PC-3 (cell line): ENCODE measurements around the gene TRPM1. TPM values are rescaled to one million over a fixed set of nuclear protein-coding genes. Genes with fewer than 3 reads are reported as not detected.
A peak's percentile ranks its signal among the peaks of the same experiment; 100 is the strongest.

Experiments
- ATAC-seq: fragments of 200-7000 bp; cut with Tn5 transposase; 2 replicates; pipeline ENCODE4 v1.9.1; 2020; ENCODE audit warnings: mild to moderate bottlenecking, moderate library complexity
- BruUV-seq: library from RNA; stranded (reverse); fragments of 400-500 nt; replicated peaks from 2 replicates; lab custom pipeline; 2021; lab: Mats Ljungman, UMichigan
- CTCF ChIA-PET: fragments of 300-600 bp; sonication (Branson Sonifier 250); formaldehyde crosslinking; loops from one replicate; lab custom pipeline; 2022; ENCODE audit warnings: antibody characterized with exemption; lab: Charles Lee
- POLR2A ChIA-PET: fragments of 300-600 bp; sonication (Branson Sonifier 250); formaldehyde crosslinking; loops from one replicate; lab custom pipeline; 2022; ENCODE audit warnings: antibody characterized with exemption; ENCODE audit not compliant: unreplicated experiment; lab: Charles Lee
- DNase-seq: peaks from one replicate; pipeline ENCODE4 v3.0.0-alpha.2; 2015
- H2AFZ ChIP-seq: fragments of 300-600 bp; sonication (generic); 2 replicates; pipeline ENCODE4 v1.6.0; 2016; ENCODE audit warnings: antibody characterized with exemption, low read length
- H3F3A ChIP-seq: fragments of 300-600 bp; sonication (generic); one replicate; pipeline ENCODE4 v1.6.0; 2017; ENCODE audit warnings: antibody characterized with exemption, low read length, control low read depth, mild to moderate bottlenecking; ENCODE audit not compliant: unreplicated experiment
- H3K27ac ChIP-seq: fragments of 300-600 bp; sonication (generic); 2 replicates; pipeline ENCODE4 v1.5.1; 2016; ENCODE audit warnings: mild to moderate bottlenecking, low read length
- H3K27me3 ChIP-seq: fragments of 300-600 bp; sonication (generic); 2 replicates; pipeline ENCODE4 v1.6.1; 2016; ENCODE audit warnings: low read length, mixed read lengths
- H3K36me3 ChIP-seq: fragments of 300-600 bp; sonication (generic); 2 replicates; pipeline ENCODE4 v1.6.1; 2016; ENCODE audit warnings: low read depth, mixed run types, low read length, mixed read lengths
- H3K4me1 ChIP-seq: fragments of 300-600 bp; sonication (generic); 2 replicates; pipeline ENCODE4 v1.5.1; 2016; ENCODE audit warnings: low read length; ENCODE audit not compliant: insufficient read depth
- H3K4me2 ChIP-seq: fragments of 300-600 bp; sonication (generic); 2 replicates; pipeline ENCODE4 v1.6.0; 2016; ENCODE audit warnings: low read length
- H3K4me3 ChIP-seq: fragments of 300-600 bp; sonication (generic); 2 replicates; pipeline ENCODE4 v1.5.1; 2016; ENCODE audit warnings: mild to moderate bottlenecking, low read length, mixed read lengths
- H3K79me2 ChIP-seq: fragments of 300-600 bp; sonication (generic); 2 replicates; pipeline ENCODE4 v1.6.1; 2017; ENCODE audit warnings: low read length, mixed read lengths
- H3K9ac ChIP-seq: fragments of 300-600 bp; sonication (generic); 2 replicates; pipeline ENCODE4 v1.6.0; 2016; ENCODE audit warnings: mild to moderate bottlenecking, low read length
- H3K9me2 ChIP-seq: fragments of 300-600 bp; sonication (generic); replicated peaks from 2 replicates; pipeline ENCODE4 v1.6.1; 2016; ENCODE audit warnings: mixed run types, low read length, mixed read lengths
- H3K9me3 ChIP-seq: fragments of 300-600 bp; sonication (generic); 2 replicates; pipeline ENCODE4 v1.6.1; 2016; ENCODE audit warnings: low read length, mixed read lengths
- H4K20me1 ChIP-seq: fragments of 300-600 bp; sonication (generic); 2 replicates; pipeline ENCODE4 v1.6.1; 2016; ENCODE audit warnings: low read length, mixed read lengths
- EZH2 ChIP-seq: fragments of 300-600 bp; sonication (generic); IDR thresholded peaks from one replicate; pipeline ENCODE4 v1.6.1; 2017; ENCODE audit warnings: antibody characterized with exemption, mild to moderate bottlenecking, low read length; ENCODE audit not compliant: unreplicated experiment
- EZH2phosphoT487 ChIP-seq: fragments of 300-600 bp; sonication (generic); IDR thresholded peaks from 2 replicates; pipeline ENCODE4 v1.6.1; 2018; ENCODE audit warnings: mild to moderate bottlenecking, antibody characterized with exemption, low read length, borderline replicate concordance
- intact Hi-C: fragments of 100-400 bp; cut with micrococcal nuclease; formaldehyde crosslinking; loops from 2 replicates; pipeline ENCODE4 v1.9.0; 2023
- total RNA-seq: library from RNA; depleted of rRNA; stranded (reverse); fragments of >200 nt; gene quantifications from 2 replicates; pipeline ENCODE4 v1.2.3, GENCODE V29; 2014
- TF ChIP-seq, protein P1 (sequence below): fragments of 300-600 bp; sonication (generic); conservative IDR thresholded peaks from 2 replicates; pipeline ENCODE4 v1.5.1; 2017; ENCODE audit warnings: antibody characterized with exemption, low read depth, mild to moderate bottlenecking, low read length

Gene TRPM1
- total RNA-seq, 1 experiment from 2014 or later, result not detected

GRCh38 chr15:30958219-30958618 lies 143.3 kb downstream of the TRPM1 start:
- Histone ChIP-seq H3F3A (no peaks in the 10 kb centered on the region), H3K4me3 (no peak overlapping the region), H3K27me3 (no peaks in the 10 kb centered on the region), H3K79me2 (no peaks in the 10 kb centered on the region), H3K4me2 (no peak overlapping the region), H3K27ac (no peak overlapping the region), H4K20me1 (no peaks in the 10 kb centered on the region), H3K9me2 (no peaks in the 10 kb centered on the region), H3K9ac (no peak overlapping the region), H3K4me1 (peaks cover 16% of the 10 kb centered on the region), H3K9me3 (no peaks in the 10 kb centered on the region), H2AFZ (no peak overlapping the region), H3K36me3 (peaks cover 12% of the 10 kb centered on the region)
- no peak for ATAC-seq
- TF ChIP-seq EZH2 (no peak), EZH2phosphoT487 (no peak)
- TF ChIP-seq, protein P1, sequence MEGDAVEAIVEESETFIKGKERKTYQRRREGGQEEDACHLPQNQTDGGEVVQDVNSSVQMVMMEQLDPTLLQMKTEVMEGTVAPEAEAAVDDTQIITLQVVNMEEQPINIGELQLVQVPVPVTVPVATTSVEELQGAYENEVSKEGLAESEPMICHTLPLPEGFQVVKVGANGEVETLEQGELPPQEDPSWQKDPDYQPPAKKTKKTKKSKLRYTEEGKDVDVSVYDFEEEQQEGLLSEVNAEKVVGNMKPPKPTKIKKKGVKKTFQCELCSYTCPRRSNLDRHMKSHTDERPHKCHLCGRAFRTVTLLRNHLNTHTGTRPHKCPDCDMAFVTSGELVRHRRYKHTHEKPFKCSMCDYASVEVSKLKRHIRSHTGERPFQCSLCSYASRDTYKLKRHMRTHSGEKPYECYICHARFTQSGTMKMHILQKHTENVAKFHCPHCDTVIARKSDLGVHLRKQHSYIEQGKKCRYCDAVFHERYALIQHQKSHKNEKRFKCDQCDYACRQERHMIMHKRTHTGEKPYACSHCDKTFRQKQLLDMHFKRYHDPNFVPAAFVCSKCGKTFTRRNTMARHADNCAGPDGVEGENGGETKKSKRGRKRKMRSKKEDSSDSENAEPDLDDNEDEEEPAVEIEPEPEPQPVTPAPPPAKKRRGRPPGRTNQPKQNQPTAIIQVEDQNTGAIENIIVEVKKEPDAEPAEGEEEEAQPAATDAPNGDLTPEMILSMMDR, result no peak
- intact Hi-C loops, result no loop called here
- ChIA-PET CTCF (no interaction called here), POLR2A (no interaction called here)
- no TSS peak for BruUV-seq
- no peak for DNase-seq

- Histone ChIP-seq H3K4me1 (peaks cover 16% of the 10 kb centered on the region), H3F3A (no peaks in the 10 kb centered on the region), H4K20me1 (no peaks in the 10 kb centered on the region), H3K4me2 (no peak overlapping the region), H3K36me3 (peaks cover 21% of the 10 kb centered on the region), H3K9ac (no peak overlapping the region), H3K9me3 (no peaks in the 10 kb centered on the region), H2AFZ (no peak overlapping the region), H3K9me2 (no peaks in the 10 kb centered on the region), H3K4me3 (no peak overlapping the region), H3K27me3 (no peaks in the 10 kb centered on the region), H3K79me2 (no peaks in the 10 kb centered on the region), H3K27ac (no peak overlapping the region)
- DNase-seq (no peak), ATAC-seq (no peak)
- no TSS peak for BruUV-seq
- TF ChIP-seq EZH2 (no peak), EZH2phosphoT487 (no peak)
- TF ChIP-seq, protein P1, result no peak
- POLR2A ChIA-PET, result no interaction called here
- CTCF ChIA-PET, result no interaction called here
- intact Hi-C loops, result no loop called here
Observed at GRCh38 chr15:30956216-30957124, 145.1 kb downstream of the TRPM1 start.

DNA sequence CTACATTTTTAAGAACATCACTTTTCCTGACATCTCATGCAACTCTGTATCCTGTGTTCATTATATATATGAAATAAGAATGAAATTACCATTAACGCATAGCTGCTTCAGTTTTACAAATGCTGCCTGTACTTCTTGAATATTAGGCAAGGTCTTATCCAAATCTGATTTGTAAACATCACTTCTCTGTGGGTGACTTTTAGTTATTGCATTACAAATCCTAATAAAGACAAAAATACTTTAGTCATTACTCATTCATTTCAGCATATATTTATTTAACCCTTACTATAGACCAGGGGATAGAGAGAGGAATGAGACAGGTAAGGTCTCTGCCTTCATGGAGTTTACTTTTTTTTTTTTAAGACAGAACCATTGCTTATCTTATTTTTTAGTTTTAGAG lies 146.9 kb downstream of the TRPM1 start:
- DNase-seq (peak; percentile 58), ATAC-seq (peak; percentile 53)
- H4K20me1 ChIP-seq, result no peaks in the 10 kb centered on the region
- H3K27ac ChIP-seq, result peak overlapping the region; percentile 16
- no peaks in the 10 kb centered on the region for H3F3A ChIP-seq
- no peaks in the 10 kb centered on the region for H3K79me2 ChIP-seq
- intact Hi-C loops, result loop anchor here (2.0 kb wide), 2 partner anchors 14 to 36 kb away; partner anchors contain the start of gene MTMR10
- peaks cover 16% of the 10 kb centered on the region for H3K4me1 ChIP-seq
- H3K9ac ChIP-seq, result no peak overlapping the region
- BruUV-seq, result no TSS peak
- H3K4me2 ChIP-seq, result peak overlapping the region; percentile 8; the same call in 1 of the 2 replicates
- peaks cover 24% of the 10 kb centered on the region for H3K36me3 ChIP-seq
- H3K9me3 ChIP-seq, result no peaks in the 10 kb centered on the region
- H3K9me2 ChIP-seq, result no peaks in the 10 kb centered on the region
- no peaks in the 10 kb centered on the region for H3K27me3 ChIP-seq
- ChIA-PET POLR2A (no interaction called here), CTCF (no interaction called here)
- H3K4me3 ChIP-seq, result no peak overlapping the region
- TF ChIP-seq EZH2, result no peak
- TF ChIP-seq, protein P1, result no peak
- TF ChIP-seq EZH2phosphoT487, result no peak
- H2AFZ ChIP-seq, result no peak overlapping the region
